Measurements from ENCODE around the gene NLK. TPM values are rescaled to one million over a fixed set of nuclear protein-coding genes. Genes with fewer than 3 reads are reported as not detected.

Gene NLK
- total and polyA plus RNA-seq, 2 of the 4 experiments (the other 2 are of a cell fraction), result 15.3 to 23.3 TPM

GRCh38 chr17:28159004-28159403, 116.5 kb downstream of the NLK start:
- 0 out of 2 replicates have a peak overlapping the region, but pooled peaks have one; percentile 15 for H2AK5ac ChIP-seq (ENCODE audit: low read depth, low read length)
- peak overlapping the region; percentile 64 for H4K91ac ChIP-seq (ENCODE audit: insufficient read depth, low read depth, low read length)
- H3K4me1 ChIP-seq (ENCODE audit: control insufficient read depth, insufficient read depth, low read length), result peaks cover 7% of the 10 kb centered on the region; the same call in 1 of the 2 replicates
- H3K18ac ChIP-seq (ENCODE audit: low read depth, low read length), result peak overlapping the region; percentile 66; the same call in 1 of the 2 replicates
- BruUV-seq (replicated peaks), result no TSS peak
- peak overlapping the region; percentile 79 for H2BK5ac ChIP-seq (ENCODE audit: low read depth, low read length, poor library complexity, severe bottlenecking)
- in situ Hi-C loops (cut with MboI; ENCODE audit: low sequenced_read_pairs), result no loop called here
- peak overlapping the region; percentile 28 to 35; a peak in 3 of 4 replicates for H4K8ac ChIP-seq (ENCODE audit: low read depth in 2 of 2, low read length in 2 of 2)
- TF ChIP-seq RAD21 (IDR thresholded peaks at IDR 0.05; ENCODE audit: low read length) (no peak), MAFK (IDR thresholded peaks at IDR 0.05; ENCODE audit: low read depth, low read length) (no peak), CEBPB (IDR thresholded peaks at IDR 0.05; ENCODE audit: low read depth, low read length) (no peak), CHD1 (IDR thresholded peaks at IDR 0.05; ENCODE audit: low read depth, low read length) (no peak), POLR2A (IDR thresholded peaks at IDR 0.05; ENCODE audit: low read depth, low read length) (no peak), RCOR1 (IDR thresholded peaks at IDR 0.05; ENCODE audit: insufficient replicate concordance, low read length) (no peak), RFX5 (IDR thresholded peaks at IDR 0.05; ENCODE audit: low read depth, low read length) (no peak), ELK1 (IDR thresholded peaks at IDR 0.05; ENCODE audit: borderline replicate concordance, low read depth, low read length) (no peak), MXI1 (IDR thresholded peaks at IDR 0.05; ENCODE audit: borderline replicate concordance, low read depth, low read length) (no peak), SMC3 (IDR thresholded peaks at IDR 0.05; ENCODE audit: low read depth, low read length) (no peak), USF2 (IDR thresholded peaks at IDR 0.05; ENCODE audit: low read depth, low read length) (no peak), NFE2L2 (IDR thresholded peaks at IDR 0.05; ENCODE audit: low read depth, low read length) (no peak), CTCF (conservative IDR thresholded peaks at IDR 0.05; ENCODE audit: low read depth, low read length) (no peak), FOS (IDR thresholded peaks at IDR 0.05; ENCODE audit: low read depth, low read length) (no peak), MAZ (IDR thresholded peaks at IDR 0.05; ENCODE audit: borderline replicate concordance, low read depth, low read length) (no peak), BHLHE40 (IDR thresholded peaks at IDR 0.05; ENCODE audit: low read depth, low read length) (no peak)
- DNase-seq, result no peak
- no peaks in the 10 kb centered on the region for H3K27me3 ChIP-seq (ENCODE audit: control insufficient read depth, insufficient read depth, low read length)
- no peak overlapping the region for H2AFZ ChIP-seq (replicated peaks; ENCODE audit: low read length, poor library complexity)
- ChIA-PET CTCF (no interaction called here), POLR2A (ENCODE audit: unreplicated experiment) (no interaction called here)
- H2BK120ac ChIP-seq (ENCODE audit: low read depth, low read length), result peak overlapping the region; percentile 47; the same call in 1 of the 2 replicates
- peak overlapping the region; percentile 9; the same call in 1 of the 2 replicates for H4K5ac ChIP-seq (ENCODE audit: low read depth, low read length)
- H3K56ac ChIP-seq (ENCODE audit: extremely low read depth, insufficient read depth, low read length), result peak overlapping the region; percentile 5; the same call in 1 of the 2 replicates
- H3K9ac ChIP-seq (ENCODE audit: low read depth, low read length), result no peak overlapping the region
- peaks cover 4 to 6% of the 10 kb centered on the region in 2 experiments; a peak in 1 of 4 replicates for H3K79me1 ChIP-seq (ENCODE audit: low read depth in 1 of 2, low read length in 2 of 2)
- intact Hi-C loops (cut with micrococcal nuclease), result no loop called here
- WGBS, 2 experiments (ENCODE audit: extremely low coverage in 2 of 2, insufficient read length in 1 of 2), result 100% methylated on average over 1 of the region's 1 CpG; no CpG with 5 or more reads in 1 of the 2 experiments
- peaks cover 6% of the 10 kb centered on the region; the same call in 1 of the 2 replicates for H3K36me3 ChIP-seq (ENCODE audit: control insufficient read depth, insufficient read depth, low read length)
- ATAC-seq (ENCODE audit: low read depth), result no peak
- H3K14ac ChIP-seq (replicated peaks; ENCODE audit: low read depth, low read length), result no peak overlapping the region
- H3K4me3 ChIP-seq (ENCODE audit: insufficient read depth, low read depth, low read length), result no peak overlapping the region
- H3K27ac ChIP-seq (ENCODE audit: insufficient read depth, low read length), result peak overlapping the region; percentile 58; the same call in 1 of the 2 replicates
- 0 out of 2 replicates have a peak overlapping the region, but pooled peaks have one; percentile 7 for H2BK20ac ChIP-seq (ENCODE audit: low read depth, low read length)
- no peak overlapping the region for H3K23ac ChIP-seq (ENCODE audit: low read depth, low read length)
- H2AK9ac ChIP-seq (replicated peaks; ENCODE audit: low read depth, low read length, poor library complexity), result no peak overlapping the region
- no peaks in the 10 kb centered on the region for H4K20me1 ChIP-seq (ENCODE audit: insufficient read depth, low read length)
- no peak overlapping the region for H3K4me2 ChIP-seq (ENCODE audit: low read depth, low read length)
- H3K9me1 ChIP-seq (ENCODE audit: insufficient read depth, low read length), result 0 out of 2 replicates have a peak, but pooled peaks cover 4% of the 10 kb centered on the region
- peak overlapping the region; percentile 39; the same call in 1 of the 2 replicates for H3K4ac ChIP-seq (ENCODE audit: low read depth, low read length)
- no peak overlapping the region for H2BK15ac ChIP-seq (ENCODE audit: low read depth, low read length)
- no peaks in the 10 kb centered on the region for H3K9me3 ChIP-seq (ENCODE audit: control insufficient read depth, insufficient read depth, low read length)
- dilution Hi-C loops (cut with HindIII; ENCODE audit: low sequenced_read_pairs, unreplicated experiment), result no loop called here

Data from IMR-90 (cell line).